GM12892 (cell line): ENCODE results near the gene MRPL27.

Experiments
- POLR2A ChIP-seq: IDR thresholded peaks from 2 replicates; pipeline ENCODE4 v1.6.1; 2011; ENCODE audit warnings: low read depth, low read length, control low read depth
- POLR2AphosphoS5 ChIP-seq: IDR thresholded peaks from 2 replicates; pipeline ENCODE4 v1.6.1; 2011; ENCODE audit warnings: low read depth, low read length, control low read depth
- TAF1 ChIP-seq: IDR thresholded peaks from 2 replicates; pipeline ENCODE4 v1.6.1; 2011; ENCODE audit warnings: low read depth, mild to moderate bottlenecking, control low read depth, low read length, borderline replicate concordance

- no peak for TF ChIP-seq POLR2A
- TF ChIP-seq POLR2AphosphoS5, result no peak
- no peak for TF ChIP-seq TAF1
These were observed 721 bp upstream of the MRPL27 start for GRCh38 chr17:50373705-50374104.
